Measurements from ENCODE around the gene ST6GALNAC3.
"Not testable (repeated sequence)": the region's sequence is repeated elsewhere in the genome, so short reads cannot be mapped to it uniquely, and the experiment has no call there.

Gene ST6GALNAC3

DNA sequence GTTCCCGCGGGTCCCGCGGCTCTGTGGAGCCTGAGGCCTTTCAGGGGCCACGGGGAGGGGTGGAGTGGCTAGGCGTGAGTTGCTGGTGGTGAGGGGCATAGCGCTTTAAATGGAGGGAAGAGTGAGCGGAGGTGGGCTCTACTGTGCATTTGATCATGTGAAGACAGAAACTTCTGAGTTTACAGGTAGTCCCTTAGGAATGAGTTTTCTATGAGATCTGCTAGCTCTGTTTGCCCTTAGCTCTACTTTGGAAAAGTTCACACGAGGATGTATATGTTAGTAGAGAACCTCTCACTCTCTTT is 593 bp downstream of the ST6GALNAC3 start:
- no peak for DNase-seq (ENCODE audit: low read depth)

DNA sequence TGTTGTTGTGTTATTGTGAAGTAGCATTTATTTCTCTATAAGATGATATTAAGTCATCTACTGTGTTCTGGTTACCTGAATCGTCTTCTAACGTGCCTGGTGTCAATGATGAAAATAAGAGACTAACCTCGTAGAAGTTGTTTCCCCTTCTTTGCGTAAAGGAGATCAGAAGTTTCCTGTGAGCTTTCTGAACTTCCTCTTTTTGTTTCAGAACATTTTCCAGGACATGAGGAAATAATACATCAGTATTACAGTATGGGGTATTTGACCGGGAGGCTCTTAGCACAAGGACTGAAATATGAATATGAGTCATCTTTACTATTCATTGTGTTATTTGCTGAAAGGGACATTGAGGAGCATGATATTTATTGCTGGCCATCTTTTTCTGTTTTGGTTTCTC is 1.3 kb downstream of the ST6GALNAC3 start:
- DNase-seq (ENCODE audit: low read depth) = no peak

DNA sequence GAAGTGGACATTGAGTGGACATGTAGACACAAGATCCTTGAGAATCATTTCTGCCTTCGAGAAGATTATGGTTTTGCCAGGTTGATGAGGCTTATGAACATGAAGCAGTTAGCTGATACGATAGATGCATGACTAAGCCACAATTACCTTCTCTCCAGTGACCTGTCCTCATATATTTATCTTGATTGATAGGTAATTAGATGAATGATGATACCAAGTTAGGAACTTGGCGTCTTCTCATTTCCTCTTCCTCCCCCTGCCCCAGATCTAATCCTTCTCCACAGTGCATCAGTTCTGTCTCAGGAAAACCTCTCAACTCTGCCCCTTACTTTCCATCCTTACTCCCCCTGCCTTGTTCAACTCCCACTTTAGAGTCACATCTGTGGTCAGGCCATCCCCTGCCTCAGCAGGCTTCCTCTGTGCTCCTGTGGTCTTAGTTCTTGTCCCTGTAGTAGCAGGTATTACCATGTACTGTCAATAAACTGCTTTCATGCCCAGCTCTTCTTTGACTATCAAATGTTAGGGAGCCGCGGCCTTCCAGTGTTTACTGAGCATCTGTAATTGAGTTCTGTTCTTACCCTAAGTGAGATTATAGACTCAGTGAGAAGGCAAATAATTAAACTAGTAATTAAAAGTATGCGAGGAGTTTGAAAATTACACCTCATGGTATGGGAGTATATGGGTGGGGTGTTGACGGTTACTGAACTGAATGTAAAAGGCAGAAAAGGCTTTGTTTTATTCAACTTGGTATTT is 5.1 kb downstream of the ST6GALNAC3 start:
- no peak for DNase-seq (ENCODE audit: low read depth)

DNA sequence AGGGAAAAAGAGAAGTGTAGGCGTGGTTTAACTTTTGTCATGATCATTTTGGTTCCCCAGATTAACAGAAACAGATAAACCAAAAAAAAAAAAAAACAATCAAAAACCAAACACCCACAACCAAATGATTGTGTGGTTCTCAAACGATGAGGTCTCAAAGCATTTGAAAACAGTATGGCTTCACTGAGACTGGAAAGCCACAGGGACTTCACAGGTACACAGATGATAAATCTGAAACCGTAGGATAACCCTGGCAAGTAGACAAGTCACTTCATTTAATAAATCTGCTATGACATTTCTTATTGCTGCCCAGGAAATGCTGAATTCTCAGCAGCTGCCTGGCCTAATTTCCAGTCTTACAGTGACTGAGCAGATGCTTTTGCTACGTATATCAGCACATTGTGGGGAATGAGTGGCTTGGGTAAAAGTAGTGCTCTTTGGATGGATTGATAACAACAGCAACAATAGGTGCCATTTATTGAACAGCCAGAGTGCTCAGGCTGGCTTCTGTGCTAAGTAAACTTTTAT is 6.1 kb downstream of the ST6GALNAC3 start:
- no peak for DNase-seq (ENCODE audit: low read depth)

DNA sequence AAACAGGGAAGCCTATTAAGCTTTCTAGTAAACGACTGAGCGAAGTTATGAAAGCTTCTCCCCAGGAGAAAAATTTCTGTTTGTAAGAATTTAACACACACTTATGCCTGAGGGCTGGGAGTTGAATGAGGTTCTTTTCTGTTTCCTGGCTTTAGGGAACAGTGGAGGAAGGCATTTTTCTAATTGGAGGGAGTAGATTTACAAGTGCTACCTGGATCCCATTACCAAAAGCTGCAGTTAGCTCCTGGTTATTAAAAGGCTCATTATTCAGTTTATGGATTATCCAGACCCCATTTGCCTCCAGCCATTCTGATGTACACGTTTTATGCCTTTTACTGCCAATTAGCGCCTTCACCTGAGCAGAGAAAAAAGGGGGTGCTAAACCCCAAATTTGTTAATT is 7.5 kb downstream of the ST6GALNAC3 start:
- DNase-seq (ENCODE audit: low read depth) = no peak

DNA sequence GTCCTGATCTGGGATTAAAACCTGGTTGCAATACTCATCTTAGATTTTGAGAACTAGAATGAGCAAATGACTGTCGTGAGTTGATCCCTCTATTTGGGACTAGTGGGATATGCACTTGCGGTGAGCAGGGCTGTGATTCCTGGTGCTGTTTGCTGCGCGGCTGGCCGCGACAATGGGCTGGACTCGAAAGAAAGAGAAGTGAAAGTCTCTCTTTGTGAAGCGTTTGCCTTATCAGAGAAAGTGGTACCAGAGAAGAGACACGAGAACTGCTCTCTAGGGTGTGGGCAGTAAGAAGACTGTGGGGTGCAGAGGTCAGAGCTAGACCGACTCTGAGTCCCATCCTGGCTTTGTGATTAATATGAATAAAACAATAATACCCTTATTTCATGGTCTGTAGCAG is 8.6 kb downstream of the ST6GALNAC3 start:
- no peak for DNase-seq (ENCODE audit: low read depth)

DNA sequence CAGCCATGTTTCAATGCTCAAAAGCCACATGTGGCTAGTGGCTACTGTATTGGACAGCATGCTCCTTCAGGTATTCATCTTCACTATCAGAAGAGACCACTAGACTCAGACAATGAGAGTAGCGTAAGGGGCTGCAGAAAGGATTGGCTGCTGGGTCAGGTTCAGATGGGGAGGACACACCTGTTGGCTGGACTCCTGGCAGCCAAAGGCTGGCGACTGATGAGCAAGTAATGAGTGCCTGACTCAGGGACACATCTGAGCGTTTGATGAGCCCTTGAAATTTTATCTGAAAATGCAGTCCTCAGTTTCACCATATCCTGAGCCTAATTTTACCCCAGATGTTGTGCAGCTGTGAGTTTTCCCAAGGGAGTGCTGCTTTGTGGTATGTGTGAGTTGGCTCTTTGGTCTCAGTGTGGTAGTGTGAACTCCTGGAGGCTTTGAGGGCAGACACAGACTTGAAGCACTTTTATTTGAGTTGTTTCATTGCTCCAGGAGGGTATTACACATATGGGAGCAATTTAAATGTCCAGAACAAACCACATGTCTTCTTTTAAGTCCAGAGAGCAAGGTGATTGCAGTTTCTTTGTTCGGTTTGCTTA is 9.6 kb downstream of the ST6GALNAC3 start:
- no peak for DNase-seq (ENCODE audit: low read depth)

DNA sequence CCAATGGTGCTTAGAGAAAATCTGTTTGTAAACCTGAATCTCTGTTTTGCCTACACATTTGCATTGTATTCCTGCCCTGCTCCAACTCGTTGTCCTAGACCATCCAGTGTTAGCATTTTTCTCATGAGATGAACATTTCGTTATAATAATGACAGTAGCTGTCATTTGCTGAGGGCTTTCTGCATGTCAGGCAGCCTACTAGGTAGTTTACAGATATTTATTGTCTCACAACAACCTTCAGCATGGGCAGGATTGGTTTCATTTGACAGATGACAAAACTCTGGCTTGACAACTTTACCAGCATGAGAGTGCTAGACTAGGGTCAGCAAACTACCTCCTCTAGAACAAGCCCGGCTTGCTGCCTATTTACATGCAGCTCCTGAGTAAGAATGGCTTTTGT is 10.1 kb downstream of the ST6GALNAC3 start:
- no peak for DNase-seq (ENCODE audit: low read depth)

DNA sequence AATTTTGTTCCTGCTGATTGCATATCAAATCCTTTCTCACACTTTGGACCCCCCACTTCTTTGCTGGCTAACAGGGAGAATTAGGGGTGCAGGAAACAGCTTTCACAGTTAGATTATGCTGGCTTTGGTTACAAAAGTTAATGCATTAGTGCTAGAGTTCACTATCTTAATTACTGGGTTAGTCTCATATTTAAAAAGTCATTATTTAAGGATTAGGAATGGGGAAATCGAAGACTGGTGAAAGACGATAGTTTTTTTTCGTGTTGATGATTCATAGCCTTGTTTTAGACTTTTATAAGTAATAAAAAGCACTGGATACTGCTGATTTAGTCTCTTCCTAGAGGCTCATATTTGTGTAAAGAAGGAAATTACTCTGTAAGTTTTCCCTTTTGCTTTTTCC is 11.6 kb downstream of the ST6GALNAC3 start:
- DNase-seq (ENCODE audit: low read depth) = no peak

DNA sequence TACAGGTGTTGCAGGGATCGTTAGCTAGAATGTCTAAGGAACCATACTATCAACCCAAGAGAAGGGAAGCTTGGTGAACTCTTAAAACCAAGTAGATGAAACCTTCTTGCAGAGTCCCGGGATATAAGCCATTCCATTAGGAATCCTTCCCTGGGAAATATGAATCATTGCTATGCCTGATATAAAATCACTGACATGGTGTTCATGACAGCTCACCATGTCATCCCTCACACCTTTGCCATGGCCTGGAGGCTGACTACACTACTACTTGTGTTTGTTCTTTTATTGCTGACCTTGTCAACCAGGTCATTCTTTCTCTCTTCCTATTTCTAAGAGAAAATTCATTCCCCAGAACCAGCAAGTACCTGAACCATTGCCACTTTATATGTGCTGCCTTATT is 12.1 kb downstream of the ST6GALNAC3 start:
- no peak for DNase-seq (ENCODE audit: low read depth)

DNA sequence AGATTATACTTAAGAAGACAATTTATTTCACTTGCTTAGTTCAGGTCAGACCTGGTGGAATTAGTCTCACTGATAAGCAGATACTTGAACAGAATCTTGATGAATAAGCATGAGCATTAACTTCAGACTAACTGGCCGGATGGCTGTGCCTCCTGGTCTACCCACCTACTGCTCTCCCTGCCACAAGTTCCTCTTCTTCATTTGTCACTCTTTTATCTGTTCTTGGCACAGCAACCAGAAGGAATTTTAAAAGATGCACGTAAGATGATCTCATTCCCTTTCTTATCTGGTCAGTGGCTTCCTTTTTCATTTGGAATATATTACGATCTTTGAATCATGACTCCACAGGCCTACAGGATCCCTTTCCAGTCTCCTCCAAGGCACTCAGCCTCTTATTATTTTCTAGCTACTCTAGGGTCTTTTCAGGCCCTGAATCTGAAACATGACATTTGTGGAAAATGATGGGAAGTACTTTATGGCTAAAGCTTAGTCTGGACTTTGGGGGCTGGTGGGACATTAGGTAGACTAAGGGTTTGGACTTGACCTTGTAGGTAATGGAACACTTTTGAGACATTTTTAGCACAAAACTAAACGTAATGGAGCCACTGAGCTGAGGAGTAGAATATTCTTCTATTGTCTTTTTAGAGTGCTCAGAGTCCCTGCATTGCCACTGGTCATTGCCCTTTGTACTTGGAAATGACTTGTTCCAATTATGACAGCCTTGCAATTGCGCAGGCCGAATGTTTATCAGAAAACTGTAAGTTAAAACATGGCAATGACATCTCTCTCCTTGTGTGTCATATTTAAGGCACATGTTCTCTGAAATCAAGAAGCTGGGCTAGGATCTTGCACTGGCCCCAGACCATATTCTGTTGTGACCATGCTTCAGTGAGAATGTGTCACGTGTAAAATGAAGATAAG is 16.0 kb downstream of the ST6GALNAC3 start:
- no peak for DNase-seq (ENCODE audit: low read depth)

DNA sequence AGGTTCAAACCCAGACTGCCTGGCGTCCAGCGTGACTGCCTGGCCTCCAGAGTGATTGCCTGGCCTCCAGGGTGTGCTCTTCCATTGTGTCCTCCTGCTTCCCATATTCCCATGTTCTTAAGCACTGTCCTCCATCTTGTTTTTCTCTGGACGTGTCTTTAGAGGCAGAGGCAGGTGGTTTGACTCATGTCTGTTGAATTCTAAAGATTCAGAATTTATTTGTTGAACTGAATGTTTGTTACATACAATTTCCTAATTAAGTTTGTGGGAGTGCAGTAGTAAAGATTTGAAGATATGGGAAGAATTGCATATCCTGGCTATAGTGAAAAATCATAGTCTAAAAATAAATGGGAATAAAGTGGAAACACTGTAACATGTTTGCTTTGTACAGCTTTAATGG is 18.3 kb downstream of the ST6GALNAC3 start:
- no peak for DNase-seq (ENCODE audit: low read depth)

DNA sequence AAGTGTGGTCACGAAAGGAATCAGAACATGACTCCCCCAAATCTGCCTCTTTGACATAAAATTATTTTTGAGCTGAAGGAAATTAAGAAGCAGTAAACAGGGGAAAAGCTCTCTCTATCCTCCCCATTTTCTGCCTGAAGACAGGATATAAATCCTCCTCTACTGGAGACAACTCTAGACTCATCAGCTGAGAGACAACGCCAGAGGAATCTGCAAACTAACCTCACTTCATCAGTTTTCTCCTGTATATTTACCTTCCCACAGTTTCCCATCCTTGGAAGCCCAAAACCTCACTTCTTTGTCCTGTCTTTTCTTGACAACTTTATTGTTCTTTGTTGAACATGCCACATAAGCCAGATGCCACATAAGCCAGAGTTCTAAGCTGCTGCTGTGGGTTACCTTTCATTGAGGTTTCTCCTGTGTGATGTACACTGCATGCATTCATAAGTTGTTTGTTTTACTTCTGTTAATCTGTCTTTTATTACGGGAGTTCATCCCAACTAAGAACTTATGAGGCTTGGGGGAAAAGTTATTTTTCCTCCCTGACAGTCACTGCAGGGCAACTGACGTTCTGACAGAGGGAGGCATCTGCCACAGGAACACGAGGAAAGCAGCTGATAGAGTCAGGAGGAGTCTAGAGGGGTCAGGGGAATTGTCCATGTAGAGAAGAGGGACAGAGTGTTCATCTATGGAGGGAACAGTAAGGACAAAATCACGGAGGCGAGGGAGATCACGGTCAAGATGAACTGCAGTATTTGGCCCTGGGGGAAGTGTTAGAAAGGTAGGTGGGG is 19.2 kb downstream of the ST6GALNAC3 start:
- DNase-seq (ENCODE audit: low read depth) = no peak

DNA sequence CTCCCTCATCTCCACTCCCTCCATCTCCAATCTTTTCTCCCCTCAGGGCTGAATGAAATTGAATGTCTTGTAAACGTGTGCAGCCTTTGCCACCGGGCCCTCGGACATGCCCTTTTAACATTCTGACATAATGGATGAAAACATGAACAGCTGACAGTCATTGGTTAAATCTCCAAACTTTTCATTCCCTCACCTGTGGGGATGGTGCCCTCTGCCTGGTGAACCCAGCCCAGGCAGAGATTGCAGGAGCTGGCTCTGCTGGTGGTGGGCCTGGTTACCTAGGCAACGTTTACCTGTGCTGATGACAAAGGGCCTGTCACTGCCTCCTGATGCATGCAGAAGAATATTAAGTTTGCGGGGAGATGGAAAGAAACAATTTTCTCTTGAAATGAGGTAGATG is 21.3 kb downstream of the ST6GALNAC3 start:
- DNase-seq (ENCODE audit: low read depth) = no peak

DNA sequence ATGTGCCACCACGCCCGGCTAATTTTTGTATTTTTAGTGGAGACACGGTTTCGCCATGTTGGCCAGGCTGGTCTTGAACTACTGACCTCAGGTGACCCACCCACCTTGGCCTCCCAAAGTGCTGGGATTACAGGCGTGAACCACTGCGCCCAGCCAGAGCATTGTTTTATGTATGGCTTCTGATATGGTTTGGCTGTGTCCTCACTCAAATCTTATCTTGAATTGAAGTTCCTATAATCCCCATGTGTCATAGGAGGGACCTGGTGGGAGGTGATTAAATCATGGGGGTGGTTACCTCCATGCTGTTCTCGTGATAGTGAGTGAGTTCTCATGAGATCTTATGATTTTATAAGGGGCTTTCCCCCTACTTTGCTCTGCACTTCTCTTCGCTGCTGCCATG is 22.5 kb downstream of the ST6GALNAC3 start:
- not testable (repeated sequence) for DNase-seq (ENCODE audit: low read depth)

DNA sequence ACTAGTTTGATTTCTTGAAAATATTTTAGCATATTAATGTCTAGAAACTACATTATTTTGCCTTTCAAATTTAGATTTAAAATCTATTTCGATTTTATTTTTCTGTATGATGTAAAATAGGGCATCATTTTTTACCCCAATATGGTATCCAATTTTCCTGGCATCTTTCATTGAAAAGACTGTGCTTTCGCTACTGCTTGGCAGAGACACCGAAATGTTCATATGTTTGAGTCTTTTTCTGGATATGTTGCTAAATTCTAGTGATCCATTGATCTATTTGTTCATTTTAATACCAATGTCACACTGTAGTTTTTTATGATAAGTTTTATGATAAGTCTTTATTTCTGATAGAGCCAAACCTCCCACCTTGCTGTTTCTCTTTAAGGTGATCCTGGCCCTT is 24.3 kb downstream of the ST6GALNAC3 start:
- no peak for DNase-seq (ENCODE audit: low read depth)

DNA sequence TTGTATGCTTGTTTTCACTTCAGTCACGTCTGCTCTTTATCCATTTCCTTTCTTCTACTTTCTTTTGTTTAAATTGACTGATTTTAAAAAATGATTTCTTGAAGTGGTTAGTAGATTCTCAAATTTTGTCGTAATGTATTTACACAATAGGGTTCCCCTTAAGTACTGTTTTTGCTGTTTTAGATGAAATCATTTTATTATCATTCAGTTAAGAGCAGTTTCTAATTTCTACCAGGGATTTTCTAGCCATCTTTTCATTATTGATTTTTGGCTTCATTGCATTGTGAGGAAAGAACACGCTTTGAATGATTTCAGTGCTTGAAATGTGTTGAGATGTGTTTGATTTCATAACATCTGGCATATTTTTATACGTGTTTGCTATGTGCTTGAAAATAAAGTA is 27.0 kb downstream of the ST6GALNAC3 start:
- DNase-seq (ENCODE audit: low read depth) = no peak

DNA sequence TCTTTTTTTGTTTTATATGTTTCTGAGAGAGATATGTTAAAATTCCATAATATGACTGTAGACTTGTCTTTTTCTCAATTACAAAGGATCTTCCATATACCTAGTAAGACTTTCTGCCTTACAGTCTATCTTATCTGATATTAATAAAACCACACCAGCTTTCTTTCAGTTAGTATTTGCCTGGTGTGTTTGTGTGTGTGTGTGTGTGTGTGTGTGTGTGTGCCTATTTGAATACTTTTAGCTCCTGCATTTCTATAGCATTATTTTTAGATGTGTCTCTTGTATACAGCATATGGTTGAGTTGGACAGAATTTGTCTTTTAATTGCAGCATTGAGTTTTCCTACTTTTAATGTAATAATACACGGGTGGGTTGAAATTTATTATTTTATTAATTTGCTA is 27.5 kb downstream of the ST6GALNAC3 start:
- no peak for DNase-seq (ENCODE audit: low read depth)

DNA sequence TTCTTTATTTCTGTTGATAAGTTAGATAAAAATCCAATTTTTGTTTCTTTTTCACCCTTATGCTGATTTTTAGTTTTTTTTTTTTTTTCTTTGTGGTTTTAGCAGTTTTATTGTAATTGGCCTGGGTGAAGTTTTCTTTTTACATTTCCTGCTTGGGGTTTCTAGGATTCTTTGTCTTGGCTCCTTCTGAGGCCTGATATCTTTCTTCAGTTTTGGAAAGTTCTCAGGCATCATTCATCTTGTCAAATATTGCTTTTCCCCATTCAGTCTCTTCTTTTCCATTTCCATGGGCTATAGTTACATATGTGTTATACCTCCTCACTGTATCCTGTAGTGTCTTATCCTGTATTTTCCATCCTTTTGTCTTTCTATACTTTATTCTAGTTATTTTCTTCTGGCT is 28.5 kb downstream of the ST6GALNAC3 start:
- DNase-seq (ENCODE audit: low read depth) = no peak

DNA sequence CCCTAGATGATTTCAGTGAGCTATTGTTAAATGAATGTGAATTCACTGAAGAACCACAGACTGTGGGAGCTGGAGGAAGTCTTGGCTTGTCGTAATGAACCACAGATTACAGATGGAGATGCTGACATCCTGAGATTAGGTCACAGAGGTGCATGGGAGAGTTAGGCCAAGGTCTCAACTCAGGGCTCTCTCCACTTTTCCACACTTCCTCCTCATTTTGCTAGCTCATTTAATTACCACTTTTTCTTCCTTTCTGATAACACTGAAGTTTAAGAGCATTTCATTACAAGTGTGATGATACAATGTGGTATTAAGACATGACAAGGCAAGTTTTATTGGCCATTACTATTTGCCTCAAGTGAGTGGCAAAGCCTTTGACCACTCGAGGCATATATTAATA is 30.8 kb downstream of the ST6GALNAC3 start:
- DNase-seq (ENCODE audit: low read depth) = no peak

DNA sequence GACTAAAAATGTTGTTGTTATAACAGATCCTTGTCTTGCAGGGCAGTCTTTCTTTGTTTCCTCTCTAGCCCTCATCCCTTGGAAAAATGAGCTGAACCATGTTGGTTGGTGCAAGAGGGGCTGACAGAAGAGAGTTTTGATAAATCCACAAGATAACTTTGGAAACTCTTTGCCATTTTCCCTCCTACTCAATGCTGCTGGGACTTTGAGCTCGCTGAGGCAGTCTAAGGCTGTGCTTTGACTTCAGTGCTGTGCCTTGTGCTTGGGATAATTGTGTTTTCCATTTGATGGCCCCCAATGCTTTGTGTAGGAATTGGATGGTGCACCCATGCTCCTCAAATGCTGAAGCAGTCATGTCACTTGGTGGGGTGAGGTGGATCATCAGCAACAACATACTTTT is 31.7 kb downstream of the ST6GALNAC3 start:
- DNase-seq (ENCODE audit: low read depth) = no peak

DNA sequence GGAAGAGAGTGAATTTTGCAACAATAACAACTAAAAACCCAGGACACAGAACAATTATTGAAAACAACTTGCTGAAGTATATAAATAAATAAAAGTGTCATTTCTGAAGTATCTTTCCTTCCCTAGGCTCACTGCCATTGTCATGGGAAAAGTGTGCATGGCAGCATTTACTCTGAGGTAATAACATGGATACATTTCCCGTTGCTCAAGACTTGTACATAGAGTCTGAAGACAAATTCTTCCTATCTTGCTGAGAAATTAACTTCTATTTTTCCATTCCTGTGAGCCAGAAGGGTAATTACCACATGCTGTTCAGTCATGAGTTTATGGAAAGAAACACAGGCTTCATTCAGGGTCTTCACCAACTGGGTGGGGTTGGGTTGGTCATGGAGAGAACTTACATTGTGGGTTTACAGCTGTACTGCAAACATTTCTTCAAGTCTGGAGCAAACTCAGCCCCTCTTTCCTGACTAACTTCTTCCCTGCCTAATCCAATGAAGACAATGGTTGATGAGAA is 32.2 kb downstream of the ST6GALNAC3 start:
- no peak for DNase-seq (ENCODE audit: low read depth)
